ENCODE data around the gene SLX1B.
"Not testable (repeated sequence)": the region's sequence is repeated elsewhere in the genome, so short reads cannot be mapped to it uniquely, and the experiment has no call there.

The SLX1B gene

DNA sequence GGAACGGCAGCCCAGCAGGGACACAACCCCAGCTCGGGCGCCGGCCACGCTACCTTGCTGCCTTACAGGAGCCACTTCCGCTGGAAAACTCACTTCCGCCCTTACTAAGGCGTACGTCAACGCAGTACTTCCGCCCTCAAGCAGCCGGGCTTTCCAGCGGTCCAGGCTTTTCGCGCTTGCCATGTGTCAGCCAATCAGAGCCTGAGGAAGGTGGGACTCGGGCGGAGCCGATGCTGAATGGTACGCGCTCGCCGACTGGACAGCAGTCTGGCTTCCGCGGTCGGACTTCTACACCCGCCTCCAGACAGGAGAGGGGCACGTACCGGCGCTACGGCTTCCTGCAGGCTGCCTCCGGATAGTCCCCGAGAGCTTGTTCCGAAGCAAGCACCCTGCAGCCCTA, at the start of gene SLX1B, which contains the start of gene BOLA2:
SLX1B (plus strand) TSS at position 265 of the 400 bp plus-strand sequence.
BOLA2 (minus strand) TSS at position 83 of the 400 bp plus-strand sequence. CDS start 98 bp downstream, outside the sequence.
- not testable (repeated sequence) for DNase-seq

DNA sequence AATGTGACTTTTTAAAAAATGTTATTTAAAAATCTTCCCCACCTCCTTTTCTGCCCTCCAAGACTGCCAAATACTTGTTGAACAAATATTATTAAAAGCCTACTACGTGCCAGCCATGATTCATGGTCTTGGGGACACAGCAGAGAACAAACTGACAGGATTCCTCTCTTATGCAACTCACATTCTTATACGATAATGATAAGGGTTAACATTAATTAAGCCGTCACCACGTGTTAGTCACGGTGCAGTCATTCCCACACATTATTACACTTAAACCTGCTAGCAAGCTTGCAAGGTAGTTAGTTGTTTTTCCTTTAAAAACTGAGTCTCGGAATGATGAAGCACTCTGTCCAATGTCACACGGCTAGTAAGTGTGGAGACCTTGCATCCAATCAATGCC, 49.1 kb upstream of the SLX1B start:
- not testable (repeated sequence) for DNase-seq

DNA sequence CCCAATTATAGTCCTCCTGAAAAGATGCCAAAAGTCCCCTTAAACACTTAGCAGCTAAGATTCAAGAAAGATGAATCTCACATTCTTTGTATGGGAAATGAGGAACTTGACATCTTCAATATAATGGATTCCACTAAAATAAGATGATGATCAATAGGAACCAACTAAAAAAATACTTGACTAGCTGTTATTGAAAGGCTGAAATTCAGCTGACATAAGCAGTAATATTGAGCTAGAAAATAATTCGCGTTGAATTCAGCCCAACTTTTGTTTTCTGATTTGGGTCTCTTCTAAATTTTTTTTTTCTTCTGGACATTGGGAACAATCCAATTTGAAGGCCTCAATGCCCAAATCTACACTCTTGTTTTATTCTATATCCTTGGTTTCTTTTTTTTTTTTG, 30.7 kb upstream of the SLX1B start:
- DNase-seq: not testable (repeated sequence)

DNA sequence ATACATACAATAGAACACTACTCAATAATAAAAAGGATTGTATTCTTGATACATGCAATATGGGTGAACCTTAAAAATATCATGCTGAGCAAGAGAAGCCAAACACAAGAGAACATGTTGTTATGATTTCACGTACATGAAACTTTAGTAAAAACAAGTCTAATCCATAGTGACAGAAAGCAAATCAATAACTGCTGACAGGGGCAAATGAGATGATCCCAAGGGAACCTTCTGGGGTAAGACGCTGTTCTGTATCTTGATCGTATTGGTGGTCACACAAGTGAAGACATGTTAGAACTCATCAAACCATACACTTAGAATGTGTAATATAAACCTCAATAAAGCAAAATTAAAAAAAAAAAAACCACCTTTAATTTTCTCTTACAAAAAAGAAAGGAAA, 28.9 kb upstream of the SLX1B start:
- DNase-seq: not testable (repeated sequence)

DNA sequence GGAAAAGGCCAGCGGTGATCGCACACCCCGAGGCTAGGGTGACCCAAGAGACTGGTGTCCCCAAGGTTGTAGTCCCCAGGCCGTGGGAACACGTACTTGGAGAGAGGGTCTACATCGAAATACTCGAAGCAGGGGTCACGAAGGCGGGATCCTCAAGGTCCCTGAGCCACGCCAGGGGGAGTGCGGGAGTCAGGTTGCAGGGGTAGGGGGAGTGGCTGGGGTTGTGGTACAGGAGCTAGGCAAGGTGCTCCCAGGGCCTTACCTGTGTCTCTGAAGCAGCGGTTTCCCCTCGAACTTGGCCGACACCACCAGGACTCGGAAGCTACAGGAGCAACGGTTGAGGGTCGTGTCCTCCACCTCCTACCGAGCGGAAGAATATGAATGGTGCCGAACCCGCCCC, 579 bp upstream of the SLX1B start:
- not testable (repeated sequence) for DNase-seq

DNA sequence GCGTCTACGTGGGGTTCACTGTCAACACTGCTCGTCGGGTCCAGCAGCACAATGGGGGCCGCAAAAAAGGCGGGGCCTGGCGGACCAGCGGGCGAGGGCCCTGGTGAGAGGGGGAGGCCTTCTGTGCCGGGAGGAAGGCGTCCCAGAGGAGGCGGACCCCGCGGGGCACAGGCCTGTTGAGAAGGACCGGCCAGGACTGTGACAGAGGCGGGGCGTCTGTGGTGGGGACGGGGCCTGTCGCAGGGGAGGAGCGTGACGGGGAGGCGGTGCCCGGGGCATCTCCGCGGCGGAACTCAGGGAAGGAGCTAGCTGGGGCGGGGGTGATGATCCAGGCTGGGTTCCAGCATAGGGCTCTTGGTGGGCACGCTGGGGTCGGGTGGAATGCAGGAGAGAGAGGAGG, 495 bp downstream of the SLX1B start:
- not testable (repeated sequence) for DNase-seq

DNA sequence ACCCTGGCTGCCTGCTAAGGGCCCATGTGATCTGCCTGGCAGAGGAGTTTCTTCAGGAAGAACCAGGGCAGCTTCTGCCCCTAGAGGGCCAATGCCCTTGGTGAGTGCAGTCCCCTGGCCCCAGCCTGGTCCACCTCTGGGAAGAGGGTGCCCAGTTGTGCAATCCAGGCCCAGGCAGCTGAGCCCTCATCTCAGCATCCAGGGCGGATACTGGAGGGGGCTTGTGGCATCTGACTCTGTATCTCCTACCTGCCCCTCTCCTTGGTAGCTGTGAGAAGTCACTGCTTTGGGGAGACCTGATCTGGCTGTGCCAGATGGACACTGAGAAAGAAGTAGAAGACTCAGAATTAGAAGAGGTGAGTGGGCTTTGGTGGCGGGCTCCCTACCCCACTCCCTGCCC, 3.3 kb downstream of the SLX1B start:
- not testable (repeated sequence) for DNase-seq

DNA sequence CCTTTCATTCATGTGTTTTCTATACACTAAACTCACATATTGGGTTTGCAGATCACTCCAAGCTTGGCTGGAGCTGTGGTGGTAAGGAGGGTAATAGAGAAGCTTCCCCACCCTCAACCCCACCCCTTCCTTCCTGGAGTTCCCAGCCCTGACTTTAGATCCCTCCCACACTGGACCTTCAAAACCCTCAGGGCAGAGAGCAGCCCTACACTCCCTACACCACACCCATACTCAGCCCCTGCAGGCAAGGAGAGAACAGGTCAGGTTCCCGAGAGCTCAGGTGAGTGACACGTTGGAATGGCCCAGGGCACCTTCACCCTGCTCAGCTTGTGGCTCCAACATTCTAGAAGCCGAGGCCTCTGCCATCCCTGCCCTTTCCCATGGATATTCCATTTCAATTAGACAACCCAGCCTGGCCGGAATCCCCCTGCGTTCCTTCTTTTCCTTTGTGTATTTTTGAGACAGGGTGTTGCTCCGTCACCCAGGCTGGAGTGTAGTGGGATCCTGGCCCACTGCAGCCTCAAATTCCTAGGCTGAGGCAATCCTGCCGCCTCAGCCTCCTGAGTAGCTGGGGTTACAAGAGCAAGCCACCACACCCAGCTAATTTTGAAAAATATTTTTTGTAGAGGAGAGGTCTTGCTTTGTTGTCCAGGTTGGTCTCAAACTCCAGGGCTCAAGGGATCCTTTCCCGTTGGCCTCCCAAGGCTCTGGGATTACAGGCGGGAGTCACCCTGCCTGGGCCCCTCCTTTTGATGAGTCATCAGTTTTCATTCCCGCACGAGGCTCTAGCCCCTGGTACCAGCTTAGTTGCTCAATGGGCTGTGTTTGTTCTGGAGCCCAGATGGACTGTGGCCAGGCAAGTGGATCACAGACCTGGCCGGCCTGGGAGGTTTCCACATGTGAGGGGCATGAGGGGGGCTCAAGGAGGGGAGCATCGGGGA, 5.6 kb downstream of the SLX1B start, which contains the start of gene SULT1A4:
SULT1A4 (plus strand) TSS at position 208 of the 941 bp plus-strand sequence. CDS start 1,473 bp downstream, outside the sequence.
- not testable (repeated sequence) for DNase-seq

DNA sequence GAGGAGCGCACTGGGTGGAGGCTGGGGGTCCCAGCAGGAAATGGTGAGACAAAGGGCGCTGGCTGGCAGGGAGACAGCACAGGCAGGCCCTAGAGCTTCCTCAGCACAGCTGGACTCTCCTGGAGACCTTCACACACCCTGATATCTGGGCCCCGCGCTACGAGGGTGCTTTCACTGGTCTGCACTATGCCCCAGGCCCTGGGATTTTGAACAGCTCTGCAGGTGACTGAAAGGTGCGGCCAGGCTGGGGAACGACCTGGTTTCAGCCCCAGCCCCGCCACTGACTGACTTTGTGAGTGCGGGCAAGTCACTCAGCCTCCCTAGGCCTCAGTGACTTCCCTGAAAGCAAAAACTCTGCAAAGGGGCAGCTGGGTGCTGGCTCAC, 6.3 kb downstream of the SLX1B start:
- DNase-seq: not testable (repeated sequence)

DNA sequence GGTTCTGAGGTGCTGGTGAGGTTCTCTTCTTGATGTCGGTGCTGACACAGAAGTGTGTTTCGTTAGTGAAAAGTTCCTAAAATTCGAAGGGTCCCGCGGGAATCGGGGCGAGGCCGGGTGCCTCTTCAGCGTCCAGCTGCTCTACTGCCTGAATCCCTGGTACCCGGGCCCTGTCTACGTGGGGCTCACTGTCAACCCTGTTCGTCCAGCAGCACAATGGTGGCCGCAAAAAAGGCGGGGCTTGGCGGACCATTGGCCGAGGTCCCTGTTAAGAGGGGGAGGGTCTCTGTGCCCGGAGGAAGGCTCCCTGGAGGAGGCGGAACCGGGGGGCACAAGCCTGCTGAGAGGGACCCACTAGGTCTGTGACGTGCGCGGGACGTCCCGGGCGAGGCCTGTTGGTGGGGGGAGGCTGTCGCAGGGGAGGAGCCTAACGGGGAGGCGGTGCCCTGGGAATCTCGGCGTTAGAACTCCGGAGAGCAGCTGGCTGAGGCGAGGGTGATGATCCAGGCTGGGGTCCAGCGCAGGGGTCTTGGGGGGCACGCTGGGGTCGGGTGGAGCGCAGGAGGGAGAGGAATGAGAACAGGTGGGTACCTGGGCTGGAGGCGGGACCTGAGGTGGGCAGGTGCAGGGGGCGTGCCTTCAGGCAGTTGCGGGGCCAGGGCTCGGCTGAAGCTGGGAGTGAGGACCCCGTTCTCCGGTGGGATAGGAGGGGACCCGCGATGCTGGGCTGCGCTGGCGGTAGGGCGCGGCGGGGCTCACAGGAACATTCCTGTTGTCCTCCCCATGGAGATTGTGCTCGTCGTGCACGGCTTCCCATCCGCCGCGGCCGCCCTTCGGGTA, 11.9 kb downstream of the SLX1B start:
- DNase-seq: not testable (repeated sequence)

DNA sequence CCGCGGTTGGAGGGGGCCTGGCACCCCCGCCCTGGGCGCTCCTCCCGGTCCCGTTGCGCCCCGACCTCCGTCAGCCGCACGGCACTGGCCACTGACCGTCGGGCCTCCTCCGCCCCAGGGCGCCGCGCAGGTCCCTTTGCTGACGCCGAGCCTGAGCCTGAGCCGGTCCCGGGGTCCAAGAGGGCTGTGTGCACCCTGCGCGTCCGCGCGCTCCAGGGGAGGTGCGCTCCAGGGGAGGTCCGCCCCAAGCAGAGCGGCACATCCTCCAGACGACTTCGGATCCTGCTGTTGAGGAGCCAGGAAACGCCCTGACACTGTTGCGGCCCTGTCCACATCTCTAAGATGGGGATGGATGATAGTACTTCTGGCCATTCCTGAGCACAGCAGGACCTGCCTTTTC, 12.6 kb downstream of the SLX1B start:
- not testable (repeated sequence) for DNase-seq

DNA sequence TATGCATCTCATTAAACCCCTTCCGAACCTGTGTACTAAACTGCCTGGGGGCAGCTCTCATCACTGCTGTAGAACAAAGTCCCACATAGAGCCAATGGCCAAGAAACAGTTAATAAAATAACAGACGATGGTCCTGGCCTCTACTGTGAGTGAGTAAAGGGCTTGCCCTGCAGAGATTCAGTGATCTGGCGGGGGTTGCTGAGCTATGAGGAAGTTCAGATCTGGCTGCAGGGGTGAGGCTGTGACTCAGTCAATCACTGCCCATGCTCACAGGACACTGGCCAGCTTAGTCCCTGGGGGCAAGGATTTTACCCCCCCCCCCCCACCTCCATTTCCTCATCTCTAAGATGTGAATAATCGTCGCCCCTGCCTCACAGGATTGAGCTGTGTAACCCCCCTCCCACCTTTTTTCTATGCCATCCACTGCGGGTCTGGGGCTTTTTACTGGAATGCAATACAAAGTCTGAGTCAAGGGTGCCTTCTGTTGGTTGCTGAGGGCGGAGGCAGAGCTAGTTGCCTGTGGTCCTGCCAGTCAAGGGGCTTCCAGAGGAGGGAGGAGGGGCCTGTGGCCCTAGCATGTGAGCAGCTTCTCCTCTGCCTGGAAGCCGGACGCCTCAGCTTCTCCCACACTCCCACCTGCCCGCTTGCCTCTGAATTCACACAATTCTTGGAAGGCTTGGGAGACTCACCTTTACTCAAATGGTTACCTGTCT, 13.5 kb downstream of the SLX1B start:
- not testable (repeated sequence) for DNase-seq

DNA sequence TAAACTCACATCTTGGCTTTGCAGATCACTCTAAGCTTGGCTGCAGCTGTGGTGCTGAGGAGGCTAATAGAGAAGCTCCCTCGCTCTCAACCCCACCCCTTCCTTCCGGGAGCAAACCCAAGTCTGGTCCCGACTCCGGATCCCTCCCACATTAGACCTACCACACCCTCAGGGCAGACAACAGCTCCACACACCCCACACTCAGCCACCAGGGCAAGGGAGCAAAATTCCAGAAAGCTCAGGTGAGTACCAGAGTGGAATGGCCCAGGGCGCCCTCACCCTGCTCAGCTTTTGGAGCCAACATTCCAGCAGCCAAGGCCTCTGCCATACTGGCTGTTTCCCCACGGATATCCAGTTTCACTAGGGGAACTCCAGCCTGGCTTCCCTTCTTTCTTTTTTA, 15.3 kb downstream of the SLX1B start:
- not testable (repeated sequence) for DNase-seq

DNA sequence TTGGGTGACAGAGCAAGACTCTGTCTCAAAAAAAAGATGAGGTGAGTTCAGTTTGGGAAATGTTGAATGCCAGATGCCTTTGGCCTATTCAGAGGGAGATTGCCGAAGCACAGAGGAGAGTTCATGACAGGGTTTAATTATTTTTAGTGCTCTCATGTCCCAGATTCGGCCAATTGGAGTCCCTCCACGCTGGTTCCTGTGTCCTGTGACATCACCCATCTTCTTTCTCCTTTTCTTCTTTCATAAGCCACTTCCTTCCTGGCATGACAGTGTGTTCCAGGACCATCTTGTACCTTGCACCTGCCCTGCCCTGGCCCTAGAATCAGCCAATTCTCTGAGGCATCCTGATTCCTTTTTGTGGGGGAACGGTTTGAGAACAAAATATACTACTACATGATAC, 17.7 kb downstream of the SLX1B start:
- DNase-seq: not testable (repeated sequence)

DNA sequence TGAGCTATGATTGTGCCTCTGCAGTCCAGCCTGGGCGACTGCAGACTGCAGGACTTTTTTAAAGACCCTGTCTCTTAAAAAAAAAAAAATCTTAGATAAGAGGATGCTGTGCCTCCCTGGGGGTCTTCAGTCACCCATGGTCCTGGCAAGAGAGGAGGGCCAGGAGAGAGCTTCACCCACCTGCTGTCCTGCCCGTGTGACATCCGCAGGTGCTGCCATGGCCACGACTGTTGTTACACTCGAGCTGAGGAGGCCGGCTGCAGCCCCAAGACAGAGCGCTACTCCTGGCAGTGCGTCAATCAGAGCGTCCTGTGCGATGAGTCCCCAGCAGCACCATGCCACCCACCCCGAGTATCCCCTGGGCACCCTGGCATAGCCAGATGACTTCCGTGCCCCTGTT, 27.9 kb downstream of the SLX1B start:
- DNase-seq: not testable (repeated sequence)

DNA sequence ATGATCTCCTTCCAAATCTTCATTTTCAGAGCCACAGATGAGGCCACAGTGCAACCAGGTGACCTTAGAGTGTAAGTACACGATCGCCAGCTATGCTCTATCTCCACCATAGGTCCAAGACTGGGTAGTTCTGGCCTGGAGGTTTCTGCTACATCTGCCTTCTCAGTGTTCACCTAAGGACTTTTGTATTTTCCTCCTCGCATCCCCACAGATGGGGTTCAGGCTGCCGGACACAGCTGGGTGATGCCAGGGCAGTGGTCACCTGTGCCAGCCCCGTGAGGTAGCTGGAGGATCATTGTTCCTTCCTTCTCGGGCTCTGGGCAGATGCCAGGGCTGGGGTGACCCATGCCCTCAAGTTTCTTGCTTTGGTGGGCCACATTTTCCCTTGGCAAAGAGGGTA, 52.0 kb downstream of the SLX1B start, which contains the start of gene NPIPB12:
NPIPB12 (minus strand) TSS at position 101 of the 400 bp plus-strand sequence.
- DNase-seq: not testable (repeated sequence)

Measured in COR-L47 (cell line).